ENCODE results near the gene TBC1D9B.

TBC1D9B gene

GRCh38 chr5:179930788-179931473, 23.2 kb upstream of the TBC1D9B start:
- no peak for DNase-seq (ENCODE audit: low spot score)
- TF ChIP-seq CTCF (IDR thresholded peaks at IDR 0.05; ENCODE audit: extremely low read depth, insufficient read depth, missing control alignments), result no peak
- in situ Hi-C loops (cut with MboI; ENCODE audit: low pct_unique_long_range_greater_than_20kb, low sequenced_read_pairs, unreplicated experiment), result no loop called here

GRCh38 chr5:179927824-179928223, 20.1 kb upstream of the TBC1D9B start:
- in situ Hi-C loops (cut with MboI; ENCODE audit: low pct_unique_long_range_greater_than_20kb, low sequenced_read_pairs, unreplicated experiment), result no loop called here
- TF ChIP-seq CTCF (IDR thresholded peaks at IDR 0.05; ENCODE audit: extremely low read depth, insufficient read depth, missing control alignments), result no peak
- DNase-seq (ENCODE audit: low spot score), result no peak

GRCh38 chr5:179926657-179927056, 19.0 kb upstream of the TBC1D9B start:
- no peak for TF ChIP-seq CTCF (IDR thresholded peaks at IDR 0.05; ENCODE audit: extremely low read depth, insufficient read depth, missing control alignments)
- in situ Hi-C loops (cut with MboI; ENCODE audit: low pct_unique_long_range_greater_than_20kb, low sequenced_read_pairs, unreplicated experiment), result no loop called here

GRCh38 chr5:179923436-179923835, 15.7 kb upstream of the TBC1D9B start:
- no peak for DNase-seq (ENCODE audit: low spot score)
- no peak for TF ChIP-seq CTCF (IDR thresholded peaks at IDR 0.05; ENCODE audit: extremely low read depth, insufficient read depth, missing control alignments)
- in situ Hi-C loops (cut with MboI; ENCODE audit: low pct_unique_long_range_greater_than_20kb, low sequenced_read_pairs, unreplicated experiment), result no loop called here

More at GRCh38 chr5:179926657-179927056, 19.0 kb upstream of the TBC1D9B start:
- no peak for DNase-seq (ENCODE audit: low spot score)

GRCh38 chr5:179920175-179920574, 12.5 kb upstream of the TBC1D9B start:
- DNase-seq (ENCODE audit: low spot score), result no peak
- in situ Hi-C loops (cut with MboI; ENCODE audit: low pct_unique_long_range_greater_than_20kb, low sequenced_read_pairs, unreplicated experiment), result no loop called here
- no peak for TF ChIP-seq CTCF (IDR thresholded peaks at IDR 0.05; ENCODE audit: extremely low read depth, insufficient read depth, missing control alignments)

GRCh38 chr5:179919487-179920060, 11.9 kb upstream of the TBC1D9B start:
- in situ Hi-C loops (cut with MboI; ENCODE audit: low pct_unique_long_range_greater_than_20kb, low sequenced_read_pairs, unreplicated experiment), result no loop called here
- TF ChIP-seq CTCF (IDR thresholded peaks at IDR 0.05; ENCODE audit: extremely low read depth, insufficient read depth, missing control alignments), result no peak
- no peak for DNase-seq (ENCODE audit: low spot score)

Data from GM13977 (cell line).